Panc1 (cell line): ENCODE measurements around the gene C5orf46. TPM values are rescaled to one million over a fixed set of nuclear protein-coding genes. Genes with fewer than 3 reads are reported as not detected.

Experiments used
- ATAC-seq: fragments of 200-7000 bp; cut with Tn5 transposase; 2 replicates; pipeline ENCODE4 v1.9.1; 2020; ENCODE audit warnings: mild to moderate bottlenecking, moderate library complexity
- BruUV-seq: library from RNA; stranded (reverse); fragments of 400-500 nt; replicated peaks from 2 replicates; lab custom pipeline; 2021; lab: Mats Ljungman, UMichigan
- CTCF ChIA-PET: fragments of 300-600 bp; sonication (Branson Sonifier 250); formaldehyde crosslinking; loops from one replicate; lab custom pipeline; 2022; ENCODE audit warnings: antibody characterized with exemption; lab: Charles Lee
- POLR2A ChIA-PET: fragments of 300-600 bp; sonication (Branson Sonifier 250); formaldehyde crosslinking; loops from one replicate; lab custom pipeline; 2022; ENCODE audit warnings: antibody characterized with exemption; lab: Charles Lee
- DNase-seq: peaks from one replicate; pipeline ENCODE4 v3.0.0-alpha.2; 2010; ENCODE audit warnings: low read depth, low spot score
- H3K27ac ChIP-seq: 2 replicates; pipeline ENCODE4 v1.5.1; 2011; ENCODE audit warnings: mild to moderate bottlenecking, low read length, inconsistent platforms
- H3K27me3 ChIP-seq: fragments of 200-500 bp; sonication (Bioruptor generic); 2 replicates; pipeline ENCODE4 v1.6.0; 2014; ENCODE audit warnings: low read length, inconsistent platforms; ENCODE audit not compliant: control insufficient read depth, insufficient read depth
- H3K36me3 ChIP-seq: fragments of 200-500 bp; sonication (Bioruptor generic); 2 replicates; pipeline ENCODE4 v1.5.1; 2014; ENCODE audit warnings: inconsistent platforms, mild to moderate bottlenecking, low read length, moderate library complexity; ENCODE audit not compliant: control insufficient read depth, insufficient read depth
- H3K4me1 ChIP-seq: 2 replicates; pipeline ENCODE4 v1.5.1; 2011; ENCODE audit warnings: inconsistent platforms, mild to moderate bottlenecking, low read length, moderate library complexity; ENCODE audit not compliant: control insufficient read depth, insufficient read depth
- H3K4me3 ChIP-seq, 2 experiments: 2 replicates each; pipeline ENCODE4 v1.5.1; 2011 to 2012; ENCODE audit warnings: low read depth in 2 of 2, low read length in 2 of 2, mild to moderate bottlenecking in 2 of 2, inconsistent platforms in 1 of 2, moderate library complexity in 1 of 2
- H3K9me3 ChIP-seq: fragments of 200-500 bp; sonication (Bioruptor generic); 2 replicates; pipeline ENCODE4 v1.5.1; 2014; ENCODE audit warnings: low read depth, mild to moderate bottlenecking, inconsistent platforms, low read length, moderate library complexity; ENCODE audit not compliant: control insufficient read depth, insufficient read depth
- POLR2AphosphoS5 ChIP-seq: IDR thresholded peaks from 2 replicates; pipeline ENCODE4 v1.6.1; 2012; ENCODE audit warnings: mild to moderate bottlenecking, low read depth, low read length, moderate library complexity
- REST ChIP-seq, 2 experiments: IDR thresholded peaks; 2 replicates each; pipeline ENCODE4 v1.6.1; 2011 to 2012; ENCODE audit warnings: low read depth in 2 of 2, control low read depth in 1 of 2, low read length in 1 of 2, mild to moderate bottlenecking in 1 of 2, moderate library complexity in 1 of 2; ENCODE audit not compliant: insufficient read depth in 1 of 2
- SIN3A ChIP-seq: IDR thresholded peaks from 2 replicates; pipeline ENCODE4 v1.6.1; 2012; ENCODE audit warnings: low read depth, mild to moderate bottlenecking, low read length, moderate library complexity, borderline replicate concordance; ENCODE audit not compliant: insufficient read depth
- TCF7L2 ChIP-seq: IDR thresholded peaks from 2 replicates; pipeline ENCODE4 v1.6.1; 2011; ENCODE audit warnings: mild to moderate bottlenecking, low read depth, low read length, inconsistent platforms
- in situ Hi-C: cut with HindIII; loops from 2 replicates; pipeline ENCODE4 v1.10.0; 2016; ENCODE audit warnings: low sequenced_read_pairs, low pct_unique_long_range_greater_than_20kb
- intact Hi-C: fragments of 100-400 bp; cut with micrococcal nuclease; formaldehyde crosslinking; loops from one replicate; pipeline ENCODE4 v1.10.0; 2022; ENCODE audit not compliant: unreplicated experiment
- total RNA-seq: library from RNA; stranded (reverse); gene quantifications from one replicate; pipeline ENCODE4 v1.2.1, GENCODE V29; 2021; ENCODE audit not compliant: unreplicated experiment
- TF ChIP-seq, protein P1 (sequence below): fragments of 450-650 bp; IDR thresholded peaks from 2 replicates; pipeline ENCODE4 v1.5.1; 2017; ENCODE audit warnings: mild to moderate bottlenecking

C5orf46 gene
- total RNA-seq, 1 experiment from 2014 or later, result not detected

DNA sequence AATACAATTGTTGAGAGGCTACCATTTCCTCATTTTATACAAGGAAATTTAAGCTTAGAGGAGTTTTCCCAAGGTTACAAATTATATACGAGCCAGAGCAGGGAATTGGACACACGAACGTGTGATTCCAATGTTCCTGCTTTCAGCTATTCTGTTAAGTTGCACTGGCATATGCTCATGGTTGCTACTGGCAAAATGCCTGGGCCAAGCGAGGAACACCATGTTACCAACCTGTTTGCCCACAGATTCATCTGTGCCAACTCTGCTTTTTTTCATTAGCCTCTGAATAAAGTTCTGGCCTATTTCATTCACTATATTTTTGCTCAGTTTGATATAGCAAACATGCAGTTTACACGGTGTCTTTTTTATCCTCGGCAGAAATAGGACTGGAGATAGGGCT lies 5.1 kb upstream of the C5orf46 start:
- intact Hi-C loops (no loop called here), in situ Hi-C loops (no loop called here)
- Histone ChIP-seq H3K36me3 (no peaks in the 10 kb centered on the region), H3K9me3 (no peaks in the 10 kb centered on the region), H3K27me3 (no peaks in the 10 kb centered on the region), H3K4me1 (no peaks in the 10 kb centered on the region), H3K27ac (no peak overlapping the region), H3K4me3 (no peak overlapping the region)
- TF ChIP-seq SIN3A, result no peak
- POLR2A ChIA-PET, result no interaction called here
- DNase-seq (no peak), ATAC-seq (no peak)
- CTCF ChIA-PET, result no interaction called here
- no TSS peak for BruUV-seq

GRCh38 chr5:147904110-147904509 lies 2.2 kb downstream of the C5orf46 start:
- TF ChIP-seq SIN3A (no peak), TCF7L2 (no peak), REST (IDR thresholded peaks at IDR 0.05; ENCODE audit: insufficient read depth in 1 of 2, low read depth in 2 of 2, low read length in 1 of 2) (no peak)
- no peak for DNase-seq
- ChIA-PET CTCF (no interaction called here), POLR2A (no interaction called here)
- Histone ChIP-seq H3K9me3 (no peaks in the 10 kb centered on the region), H3K4me3 (no peak overlapping the region), H3K27me3 (no peaks in the 10 kb centered on the region), H3K36me3 (no peaks in the 10 kb centered on the region), H3K27ac (no peak overlapping the region), H3K4me1 (no peaks in the 10 kb centered on the region)
- in situ Hi-C loops (no loop called here), intact Hi-C loops (no loop called here)
- ATAC-seq, result no peak
- BruUV-seq, result no TSS peak

- CTCF ChIA-PET, result no interaction called here
- TF ChIP-seq, protein P1, sequence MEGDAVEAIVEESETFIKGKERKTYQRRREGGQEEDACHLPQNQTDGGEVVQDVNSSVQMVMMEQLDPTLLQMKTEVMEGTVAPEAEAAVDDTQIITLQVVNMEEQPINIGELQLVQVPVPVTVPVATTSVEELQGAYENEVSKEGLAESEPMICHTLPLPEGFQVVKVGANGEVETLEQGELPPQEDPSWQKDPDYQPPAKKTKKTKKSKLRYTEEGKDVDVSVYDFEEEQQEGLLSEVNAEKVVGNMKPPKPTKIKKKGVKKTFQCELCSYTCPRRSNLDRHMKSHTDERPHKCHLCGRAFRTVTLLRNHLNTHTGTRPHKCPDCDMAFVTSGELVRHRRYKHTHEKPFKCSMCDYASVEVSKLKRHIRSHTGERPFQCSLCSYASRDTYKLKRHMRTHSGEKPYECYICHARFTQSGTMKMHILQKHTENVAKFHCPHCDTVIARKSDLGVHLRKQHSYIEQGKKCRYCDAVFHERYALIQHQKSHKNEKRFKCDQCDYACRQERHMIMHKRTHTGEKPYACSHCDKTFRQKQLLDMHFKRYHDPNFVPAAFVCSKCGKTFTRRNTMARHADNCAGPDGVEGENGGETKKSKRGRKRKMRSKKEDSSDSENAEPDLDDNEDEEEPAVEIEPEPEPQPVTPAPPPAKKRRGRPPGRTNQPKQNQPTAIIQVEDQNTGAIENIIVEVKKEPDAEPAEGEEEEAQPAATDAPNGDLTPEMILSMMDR, result no peak
- no peak for TF ChIP-seq TCF7L2
- no peak for TF ChIP-seq POLR2AphosphoS5
- TF ChIP-seq SIN3A, result no peak
- no peak for TF ChIP-seq REST (IDR thresholded peaks at IDR 0.05; ENCODE audit: insufficient read depth in 1 of 2, low read depth in 2 of 2, low read length in 1 of 2)
- H3K27me3 ChIP-seq, result no peaks in the 10 kb centered on the region
- no peaks in the 10 kb centered on the region for H3K9me3 ChIP-seq
- in situ Hi-C loops (no loop called here), intact Hi-C loops (no loop called here)
- BruUV-seq, result no TSS peak
- POLR2A ChIA-PET, result no interaction called here
- H3K4me1 ChIP-seq, result no peaks in the 10 kb centered on the region
- ATAC-seq (no peak), DNase-seq (no peak)
- H3K36me3 ChIP-seq, result no peaks in the 10 kb centered on the region
- no peak overlapping the region for H3K4me3 ChIP-seq
- no peak overlapping the region for H3K27ac ChIP-seq
Measured at GRCh38 chr5:147902609-147903115, 3.7 kb downstream of the C5orf46 start.
